Kidney (tissue), 14 donors: ENCODE results near the gene THUMPD1. TPM values are rescaled to one million over a fixed set of nuclear protein-coding genes. Genes with fewer than 3 reads are reported as not detected.

Experiments used
- DNase-seq, 5 donors: peaks; one replicate each; pipeline ENCODE4 v3.0.0-alpha.2; 2013 to 2020
- FAIRE-seq: peaks from 2 replicates; lab custom pipeline; 2012; peaks lifted over from hg19 to GRCh38; lab: Jason Lieb, UNC
- H3K27ac ChIP-seq, 2 donors: one replicate each; pipeline ENCODE4 v1.7.0; 2013; ENCODE audit warnings: low read depth in 2 of 2, low read length in 2 of 2, inconsistent platforms in 1 of 2
- H3K27me3 ChIP-seq: one replicate; pipeline ENCODE4 v1.7.1; 2013; ENCODE audit warnings: low read length, inconsistent platforms; ENCODE audit not compliant: control insufficient read depth, insufficient read depth
- H3K36me3 ChIP-seq, 3 donors: one replicate each; pipeline versions ENCODE4 v1.7.0 to v1.7.1; 2013; ENCODE audit warnings: low read length in 3 of 3, control low read depth in 1 of 3, inconsistent platforms in 1 of 3; ENCODE audit not compliant: insufficient read depth in 3 of 3, control insufficient read depth in 2 of 3
- H3K4me1 ChIP-seq, 3 donors: one replicate each; pipeline versions ENCODE4 v1.7.0 to v1.7.1; 2013; ENCODE audit warnings: low read length in 3 of 3, inconsistent platforms in 1 of 3, low read depth in 1 of 3; ENCODE audit not compliant: control insufficient read depth in 2 of 3, insufficient read depth in 2 of 3
- H3K4me3 ChIP-seq, 3 donors: one replicate each; pipeline versions ENCODE4 v1.7.0 to v1.8.1; 2013; ENCODE audit warnings: low read length in 3 of 3, control low read depth in 1 of 3, inconsistent platforms in 1 of 3
- H3K9ac ChIP-seq, 3 donors: one replicate each; pipeline versions ENCODE4 v1.7.0 to v1.7.1; 2013; ENCODE audit warnings: low read length in 3 of 3, control low read depth in 1 of 3, inconsistent platforms in 1 of 3
- H3K9me3 ChIP-seq, 3 donors: one replicate each; pipeline versions ENCODE4 v1.7.0 to v1.7.1; 2013; ENCODE audit warnings: low read length in 3 of 3, control low read depth in 1 of 3, inconsistent platforms in 1 of 3; ENCODE audit not compliant: control insufficient read depth in 2 of 3, insufficient read depth in 1 of 3
- intact Hi-C: fragments of 100-400 bp; cut with DNase I; formaldehyde crosslinking; loops from one replicate; pipeline ENCODE4 v1.11.1; 2022
- polyA plus RNA-seq: library from polyadenylated mRNA; stranded (reverse); fragments of 350-450 nt; fragmentation: Illumina TruSeq; extraction: RNeasy Lipid Tissue Mini Kit (QIAGEN cat#74804); gene quantifications from one replicate; pipeline ENCODE4 v1.2.3, GENCODE V29; 2014; ENCODE audit warnings: low read depth, low replicate concordance; ENCODE audit not compliant: insufficient read depth
- total RNA-seq: library from RNA; stranded (reverse); fragmentation: NEBNext Ultra II Directional; extraction: Animal tissue kit (Norgen Biotek cat#: 25700); gene quantifications from one replicate; pipeline ENCODE4 v1.2.1, GENCODE V29; 2021
- TF ChIP-seq, protein P1 (sequence below): IDR thresholded peaks from 3 replicates; pipeline ENCODE4 v1.5.1; 2012; ENCODE audit warnings: mild to moderate bottlenecking, moderate library complexity, borderline replicate concordance; ENCODE audit not compliant: insufficient read depth; ENCODE audit errors: extremely low read depth
- donor health status: control.
- donor health status: control.
- donor health status: control.
- donor health status: control.
- donor health status: control.
- donor health status: DM: yes; HTN: yes; CAD: no.
- donor health status: Normal renal cell carcinoma (clear cell type).

The THUMPD1 gene
- total and polyA plus RNA-seq, 2 donors from 2014 or later, result 16.8 to 45.8 TPM

DNA sequence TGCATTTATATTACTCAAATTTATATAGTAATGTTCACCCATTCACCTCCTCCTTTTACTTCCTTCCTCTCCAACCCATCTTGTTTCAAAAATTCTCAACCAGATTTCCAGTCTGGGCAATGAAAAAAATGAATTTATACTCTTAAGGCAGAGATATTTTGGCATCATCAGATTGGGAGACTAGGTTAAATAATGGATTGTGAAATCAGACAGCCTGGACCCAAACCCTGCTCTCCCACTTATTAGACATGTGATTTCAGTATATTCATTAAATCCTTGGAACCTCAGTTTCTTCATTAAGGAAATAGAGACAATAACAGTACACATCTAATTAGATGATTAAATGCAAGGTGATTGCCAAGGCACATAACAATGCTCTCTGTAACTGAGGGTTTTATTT, 52.0 kb downstream of the THUMPD1 start:
- H3K4me3 ChIP-seq, result no peak overlapping the region
- DNase-seq, result no peak
- H3K27ac ChIP-seq, result no peak overlapping the region
- H3K27me3 ChIP-seq, result no peaks in the 10 kb centered on the region
- TF ChIP-seq, protein P1, sequence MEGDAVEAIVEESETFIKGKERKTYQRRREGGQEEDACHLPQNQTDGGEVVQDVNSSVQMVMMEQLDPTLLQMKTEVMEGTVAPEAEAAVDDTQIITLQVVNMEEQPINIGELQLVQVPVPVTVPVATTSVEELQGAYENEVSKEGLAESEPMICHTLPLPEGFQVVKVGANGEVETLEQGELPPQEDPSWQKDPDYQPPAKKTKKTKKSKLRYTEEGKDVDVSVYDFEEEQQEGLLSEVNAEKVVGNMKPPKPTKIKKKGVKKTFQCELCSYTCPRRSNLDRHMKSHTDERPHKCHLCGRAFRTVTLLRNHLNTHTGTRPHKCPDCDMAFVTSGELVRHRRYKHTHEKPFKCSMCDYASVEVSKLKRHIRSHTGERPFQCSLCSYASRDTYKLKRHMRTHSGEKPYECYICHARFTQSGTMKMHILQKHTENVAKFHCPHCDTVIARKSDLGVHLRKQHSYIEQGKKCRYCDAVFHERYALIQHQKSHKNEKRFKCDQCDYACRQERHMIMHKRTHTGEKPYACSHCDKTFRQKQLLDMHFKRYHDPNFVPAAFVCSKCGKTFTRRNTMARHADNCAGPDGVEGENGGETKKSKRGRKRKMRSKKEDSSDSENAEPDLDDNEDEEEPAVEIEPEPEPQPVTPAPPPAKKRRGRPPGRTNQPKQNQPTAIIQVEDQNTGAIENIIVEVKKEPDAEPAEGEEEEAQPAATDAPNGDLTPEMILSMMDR, result no peak
- H3K4me1 ChIP-seq, result no peaks in the 10 kb centered on the region
- H3K9ac ChIP-seq, result no peak overlapping the region
- FAIRE-seq, result no peak
- no peaks in the 10 kb centered on the region for H3K9me3 ChIP-seq
- no peaks in the 10 kb centered on the region for H3K36me3 ChIP-seq
- intact Hi-C loops, result no loop called here

DNA sequence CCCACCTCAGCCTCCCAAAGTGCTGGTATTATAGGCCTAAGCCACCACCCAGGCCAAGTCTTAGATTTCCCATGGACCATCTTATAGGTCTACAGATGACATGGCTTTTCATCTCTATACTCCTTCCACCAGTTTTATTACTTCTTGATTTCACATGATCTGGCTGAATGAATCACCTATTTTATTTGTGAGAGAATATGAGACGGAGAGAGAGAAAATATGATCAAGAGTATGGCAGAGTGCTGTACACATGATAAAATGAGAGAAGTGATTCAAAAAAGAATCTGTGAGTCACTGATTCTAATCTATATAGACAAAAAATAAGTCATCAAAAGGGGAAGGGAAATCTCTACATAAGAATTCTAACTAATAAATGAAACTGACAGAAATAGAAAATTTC, 57.8 kb downstream of the THUMPD1 start:
- TF ChIP-seq, protein P1, result no peak
- no peak overlapping the region for H3K27ac ChIP-seq
- H3K4me1 ChIP-seq, result no peaks in the 10 kb centered on the region
- DNase-seq (no peak), FAIRE-seq (no peak)
- H3K36me3 ChIP-seq, result no peaks in the 10 kb centered on the region
- no peaks in the 10 kb centered on the region for H3K9me3 ChIP-seq
- no peak overlapping the region for H3K9ac ChIP-seq
- intact Hi-C loops, result no loop called here
- H3K4me3 ChIP-seq, result no peak overlapping the region
- no peaks in the 10 kb centered on the region for H3K27me3 ChIP-seq

Other genes with a start within 250 kb of the THUMPD1 start
- gene ACSM2B, start 165.5 kb downstream of the THUMPD1 start, total RNA-seq, result 48.2 TPM
- gene ACSM2B, start 165.5 kb downstream of the THUMPD1 start, polyA plus RNA-seq, result 428 TPM
- gene ACSM1, start 44.1 kb downstream of the THUMPD1 start, total RNA-seq, result 2.2 TPM
- 1.1 TPM for gene ACSM1, start 44.1 kb downstream of the THUMPD1 start, polyA plus RNA-seq
- 31.5 TPM for gene ACSM3, start 22.2 kb upstream of the THUMPD1 start, total RNA-seq
- 139 TPM for gene ACSM3, start 22.2 kb upstream of the THUMPD1 start, polyA plus RNA-seq
- 14.3 TPM for gene ERI2, start 64.7 kb upstream of the THUMPD1 start, total RNA-seq
- gene ERI2, start 64.7 kb upstream of the THUMPD1 start, polyA plus RNA-seq, result 7.1 TPM
- gene REXO5, start 64.7 kb upstream of the THUMPD1 start, total RNA-seq, result 2.1 TPM
- 1.6 TPM for gene REXO5, start 64.7 kb upstream of the THUMPD1 start, polyA plus RNA-seq
- 16.3 TPM for gene DCUN1D3, start 158.5 kb upstream of the THUMPD1 start, total RNA-seq
- 3.5 TPM for gene DCUN1D3, start 158.5 kb upstream of the THUMPD1 start, polyA plus RNA-seq
- 31.7 TPM for gene LYRM1, start 159.0 kb upstream of the THUMPD1 start, total RNA-seq
- 61.5 TPM for gene LYRM1, start 159.0 kb upstream of the THUMPD1 start, polyA plus RNA-seq